ENCODE measurements around the gene TMEM109. TPM values are rescaled to one million over a fixed set of nuclear protein-coding genes. Genes with fewer than 3 reads are reported as not detected.
A peak's percentile ranks its signal among the peaks of the same experiment; 100 is the strongest.

The TMEM109 gene
- total and polyA plus RNA-seq, 2 of the 8 experiments (the other 6 are each of a cell fraction or from before 2014, with no cell fraction given) = 27.3 to 30.3 TPM

DNA sequence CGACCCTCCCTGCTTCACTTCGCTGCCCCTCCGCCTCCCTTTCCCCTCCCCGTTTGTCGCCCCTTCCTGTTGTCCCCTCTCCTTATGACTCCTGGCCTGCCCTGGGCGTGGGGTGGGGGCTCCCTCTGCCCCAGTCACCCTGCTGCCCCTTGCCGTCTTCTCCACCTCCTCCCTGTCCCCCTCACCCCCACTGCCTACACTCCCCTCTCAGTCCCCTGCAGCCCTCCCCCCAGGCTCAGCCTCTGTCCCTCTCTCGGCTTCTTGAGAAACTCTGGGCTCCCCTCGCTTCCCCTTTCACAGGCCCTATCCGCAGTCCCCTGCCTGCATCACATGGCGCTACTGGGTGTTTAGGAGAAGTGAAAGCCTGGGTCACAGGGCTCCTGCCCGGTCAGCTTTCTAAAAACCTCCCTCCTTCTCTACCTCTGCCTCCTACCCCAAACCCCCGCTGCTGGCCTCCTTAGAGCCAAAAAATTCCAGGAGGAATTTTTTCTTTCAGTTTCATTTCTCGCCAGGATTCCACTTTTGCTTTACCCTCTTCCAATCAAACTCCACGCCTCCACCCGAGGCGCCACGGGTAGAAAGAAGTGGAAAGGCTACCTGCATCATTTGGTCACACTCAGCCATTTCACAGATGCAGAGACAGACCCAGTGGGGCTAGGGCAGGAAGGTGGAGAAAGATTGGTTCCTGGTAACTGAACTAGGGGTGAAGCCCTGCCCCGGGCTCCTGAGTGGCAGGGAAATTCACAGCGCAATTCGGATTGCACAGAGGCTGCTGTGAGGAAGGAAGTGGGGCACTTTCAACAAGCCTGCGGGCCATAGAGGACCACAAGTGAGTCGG lies 38.2 kb downstream of the TMEM109 start, which contains the start of gene SLC15A3 (continued):
- TF ChIP-seq, protein P1, sequence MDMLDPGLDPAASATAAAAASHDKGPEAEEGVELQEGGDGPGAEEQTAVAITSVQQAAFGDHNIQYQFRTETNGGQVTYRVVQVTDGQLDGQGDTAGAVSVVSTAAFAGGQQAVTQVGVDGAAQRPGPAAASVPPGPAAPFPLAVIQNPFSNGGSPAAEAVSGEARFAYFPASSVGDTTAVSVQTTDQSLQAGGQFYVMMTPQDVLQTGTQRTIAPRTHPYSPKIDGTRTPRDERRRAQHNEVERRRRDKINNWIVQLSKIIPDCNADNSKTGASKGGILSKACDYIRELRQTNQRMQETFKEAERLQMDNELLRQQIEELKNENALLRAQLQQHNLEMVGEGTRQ (IDR thresholded peaks at IDR 0.05; ENCODE audit: low read length) = 0 out of 2 replicates have a peak, but pooled peaks have one; percentile 27
